ENCODE data around the gene MRGPRF. TPM values are rescaled to one million over a fixed set of nuclear protein-coding genes. Genes with fewer than 3 reads are reported as not detected.

Gene MRGPRF
- polyA plus RNA-seq, 3 donors = 2.0 to 34.5 (median 26.1) TPM

DNA sequence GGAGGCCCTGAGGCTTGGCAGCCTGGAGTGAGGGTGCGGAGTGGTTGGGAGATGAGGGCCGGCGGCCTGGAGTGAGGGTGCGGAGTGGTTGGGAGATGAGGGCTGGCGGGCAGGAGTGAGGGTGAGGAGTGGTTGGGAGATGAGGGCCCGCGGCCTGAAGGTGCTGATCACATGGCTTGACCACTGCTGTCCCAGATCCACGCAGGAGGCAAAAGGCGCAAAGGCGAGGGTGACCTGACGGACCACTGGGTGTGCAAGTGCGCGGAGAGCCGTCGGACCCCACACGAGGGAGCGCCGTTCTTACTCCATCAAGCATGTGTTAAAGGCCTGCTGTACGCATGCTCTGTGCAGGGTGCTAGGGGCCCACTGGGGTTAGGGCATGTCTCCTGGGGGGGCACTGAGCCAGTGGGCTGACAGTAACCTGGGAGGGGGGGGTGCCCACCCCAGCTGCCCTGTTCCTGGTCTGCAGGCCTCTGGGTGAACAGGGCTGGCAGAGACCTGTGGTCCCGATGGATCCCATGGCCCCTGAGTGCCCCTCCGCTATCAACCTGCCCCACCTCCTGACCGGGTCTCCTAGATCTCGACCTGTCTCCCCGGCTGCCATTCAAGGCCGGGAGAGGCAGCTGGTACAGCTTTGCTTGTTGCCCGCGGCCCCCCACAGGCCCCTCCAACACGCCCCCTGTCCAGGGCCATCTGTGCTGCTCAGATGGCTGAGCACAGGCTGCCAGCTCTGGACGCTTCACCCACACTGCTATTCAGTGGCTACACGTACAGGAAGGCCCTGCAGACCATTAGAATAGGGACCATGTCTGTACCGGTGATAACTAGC, 53.4 kb downstream of the MRGPRF start:
- H3K27ac ChIP-seq (ENCODE audit: low read depth, low read length) = no peak overlapping the region
- WGBS, 3 donors = 84 to 94% (median 91%) methylated on average over 31 of the region's 31 CpGs

DNA sequence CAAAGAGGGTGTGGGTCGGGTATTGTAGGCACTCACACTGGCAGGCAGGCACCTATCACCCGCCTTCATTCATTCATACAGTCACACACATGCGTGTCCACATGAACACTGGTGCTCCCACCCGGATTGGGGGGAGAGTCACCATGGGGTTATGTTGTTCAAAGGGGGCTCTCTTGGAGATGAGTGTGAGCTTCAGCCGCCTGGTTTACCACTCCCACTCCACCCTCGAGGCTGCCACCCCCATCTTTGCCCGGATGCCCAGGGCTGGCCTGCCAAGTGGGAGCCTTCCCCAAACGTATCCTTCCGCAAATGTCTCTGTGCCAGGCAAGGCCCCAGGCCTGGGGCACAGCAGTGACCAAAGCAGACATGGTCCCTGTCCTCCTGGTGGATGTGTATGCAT, 54.8 kb downstream of the MRGPRF start:
- H3K27ac ChIP-seq (ENCODE audit: low read depth, low read length) = no peak overlapping the region
- 90 to 95% (median 90%) methylated on average over 9 of the region's 9 CpGs for WGBS, 3 donors

DNA sequence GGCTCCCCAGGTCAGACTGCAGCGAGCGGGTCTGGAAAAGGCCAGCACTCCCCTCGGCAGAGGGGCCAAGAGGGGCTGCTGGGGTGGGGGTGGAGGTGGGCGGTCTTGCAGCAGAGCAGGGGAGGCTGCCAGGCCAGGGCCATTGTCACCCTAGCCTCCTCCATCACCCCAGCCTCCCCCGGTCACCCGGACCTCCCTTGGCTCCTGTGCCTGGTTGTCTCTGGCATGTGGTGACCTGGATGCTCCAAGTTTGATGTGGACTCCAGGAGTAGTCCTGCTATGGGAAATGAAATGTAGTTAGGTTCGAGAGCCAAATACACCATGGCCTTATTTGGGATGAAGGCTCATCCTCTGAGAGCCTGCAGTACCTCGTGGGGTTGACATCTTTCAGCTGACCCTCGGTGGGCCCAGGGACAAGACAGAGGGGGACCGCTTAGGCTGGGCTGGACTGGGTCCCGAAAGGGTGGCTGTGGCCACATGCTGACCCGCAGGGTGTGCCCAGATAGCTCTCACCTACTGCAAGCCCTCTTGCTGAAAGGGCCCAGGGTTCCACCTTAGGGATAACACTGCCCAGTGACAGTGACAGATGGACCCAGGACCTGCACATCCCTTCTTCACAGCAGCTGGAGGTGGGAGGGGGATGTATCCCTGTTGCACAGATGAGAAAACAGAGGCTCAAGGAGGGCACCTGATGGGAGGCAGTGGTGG, 56.3 kb downstream of the MRGPRF start:
- H3K27ac ChIP-seq (ENCODE audit: low read depth, low read length) = no peak overlapping the region
- 75 to 81% (median 78%) methylated on average over 12 of the region's 12 CpGs for WGBS, 3 donors

DNA sequence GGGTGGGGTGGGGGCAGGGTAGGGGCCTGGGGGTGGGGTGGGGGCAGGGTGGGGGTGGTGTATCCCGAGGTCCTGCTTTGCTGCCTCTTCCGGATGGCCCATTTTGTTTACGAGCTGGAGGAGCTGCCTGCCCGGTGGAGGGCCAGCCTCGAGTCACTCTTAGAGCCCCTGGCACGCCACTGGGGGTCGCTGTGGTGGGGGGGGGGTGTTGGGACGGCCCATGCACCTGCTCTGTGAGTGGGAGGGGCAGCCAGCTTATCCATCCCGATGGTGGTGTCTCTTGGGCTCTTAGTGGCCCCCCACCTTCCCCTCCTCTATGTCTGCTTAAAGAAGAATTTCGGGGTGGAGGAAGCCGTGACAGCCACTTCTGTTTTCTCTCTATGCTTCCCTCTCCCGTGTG, 56.9 kb downstream of the MRGPRF start:
- 12 to 18% (median 16%) methylated on average over 10 to 12 of the region's 12 CpGs for WGBS, 3 donors
- no peak overlapping the region for H3K27ac ChIP-seq (ENCODE audit: low read depth, low read length)

DNA sequence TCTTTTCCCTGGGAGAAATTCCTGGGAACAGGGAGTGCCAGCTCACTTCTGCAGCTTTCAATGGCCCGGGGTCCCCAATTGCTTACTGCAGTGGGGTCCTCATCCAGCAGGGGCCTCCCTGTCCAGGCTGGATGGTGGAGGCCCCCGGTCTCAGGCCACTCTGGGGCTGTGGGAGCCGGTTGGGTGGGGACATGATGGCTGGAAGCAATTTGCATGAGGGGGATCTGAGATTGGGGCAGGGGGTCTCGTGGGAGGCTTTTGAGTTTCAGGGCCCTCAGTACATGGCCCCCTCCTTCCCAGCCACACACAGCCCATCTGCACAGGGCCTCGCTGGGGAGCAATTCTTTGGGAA, 57.5 kb downstream of the MRGPRF start:
- H3K27ac ChIP-seq (ENCODE audit: low read depth, low read length) = no peak overlapping the region

DNA sequence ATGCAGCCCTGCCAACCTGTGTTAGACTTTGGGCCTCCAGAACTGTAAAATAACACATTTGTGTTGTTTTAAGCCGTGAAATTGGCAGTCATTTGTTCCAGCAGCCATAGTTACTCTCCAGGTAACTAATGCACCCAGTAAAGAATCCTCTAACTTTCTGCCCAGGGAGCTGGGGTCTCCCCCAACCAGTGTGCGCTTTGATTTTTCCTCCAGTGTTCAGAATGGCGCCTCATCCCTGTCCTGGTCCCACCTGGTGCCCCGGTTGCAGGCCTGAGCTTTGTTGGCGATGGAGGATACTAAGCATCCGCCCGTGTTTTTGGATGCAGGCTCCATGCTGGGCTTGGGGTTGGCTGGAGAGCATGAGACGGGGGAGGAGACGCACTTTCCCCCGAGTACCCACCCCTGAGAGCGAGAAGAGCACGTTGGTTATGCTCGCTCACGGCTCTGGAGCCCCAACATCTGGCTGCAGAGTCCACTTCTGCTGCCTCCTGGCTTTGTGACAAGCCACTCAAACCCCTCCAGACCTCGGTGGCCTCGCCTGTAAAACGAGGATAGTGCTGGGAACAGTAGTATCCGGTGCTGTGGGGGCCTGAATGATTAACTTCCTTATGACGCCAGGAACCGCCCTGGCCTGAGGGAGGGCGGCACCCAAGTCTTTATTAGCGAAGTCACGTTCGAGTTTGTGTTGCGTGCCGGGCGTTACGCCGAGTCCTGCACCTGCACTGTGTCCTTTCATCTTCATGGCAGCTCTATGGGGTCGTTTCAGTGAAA, 58.0 kb downstream of the MRGPRF start:
- no peak overlapping the region for H3K27ac ChIP-seq (ENCODE audit: low read depth, low read length)
- WGBS, 3 donors = 26 to 37% (median 26%) methylated on average over 30 of the region's 30 CpGs

More for the DNA sequence above, 57.5 kb downstream of the MRGPRF start:
- 14 to 26% (median 16%) methylated on average over 5 of the region's 5 CpGs for WGBS, 3 donors

Other genes with a start within 250 kb of the MRGPRF start
- gene CPT1A, start 171.3 kb downstream of the MRGPRF start, polyA plus RNA-seq = 10 to 100 TPM in 2 of 3 donors, 1 to 10 TPM in 1; 9.4 to 19.7 (median 11.6) TPM
- gene MRPL21, start 109.4 kb downstream of the MRGPRF start, polyA plus RNA-seq = 10 to 100 TPM; 51.8 to 69.3 (median 65.1) TPM
- gene IGHMBP2, start 109.4 kb downstream of the MRGPRF start, polyA plus RNA-seq = 10 to 100 TPM in 2 of 3 donors, 1 to 10 TPM in 1; 7.4 to 23.7 (median 11.3) TPM
- gene MRGPRD, start 32.3 kb downstream of the MRGPRF start, polyA plus RNA-seq = under 1 TPM in 1 of 3 donors, not detected in 2; 0.07 TPM
- gene TPCN2, start 35.7 kb upstream of the MRGPRF start, polyA plus RNA-seq = 10 to 100 TPM in 1 of 3 donors, 1 to 10 TPM in 2; 5.7 to 16.4 (median 8.8) TPM
- gene SMIM38, start 142.7 kb upstream of the MRGPRF start, polyA plus RNA-seq = 1 to 10 TPM in 1 of 3 donors, under 1 TPM in 2; 0.09 to 2.0 (median 0.34) TPM